ENCODE measurements around the gene TWNK.
"Not testable (repeated sequence)": the region's sequence is repeated elsewhere in the genome, so short reads cannot be mapped to it uniquely, and the experiment has no call there.

Gene TWNK

DNA sequence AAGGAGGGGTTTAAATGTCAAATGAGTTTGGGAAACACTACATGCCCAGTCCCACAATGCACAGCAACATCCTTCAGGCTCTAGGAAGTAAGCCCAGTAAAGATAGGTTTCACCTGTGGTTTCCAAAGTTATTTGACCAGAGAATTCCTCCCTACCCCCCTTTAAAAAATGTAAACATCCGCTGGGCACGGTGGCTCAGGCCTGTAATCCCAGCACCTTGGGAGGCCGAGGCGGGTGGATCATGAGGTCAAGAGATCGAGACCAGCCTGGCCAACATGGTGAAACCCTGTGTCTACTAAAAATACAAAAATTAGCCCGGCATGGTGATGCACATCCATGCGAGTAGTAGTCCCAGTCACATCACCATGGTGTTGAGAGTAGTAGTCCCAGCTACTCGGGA lies 11.9 kb upstream of the TWNK start:
- DNase-seq, result not testable (repeated sequence)

DNA sequence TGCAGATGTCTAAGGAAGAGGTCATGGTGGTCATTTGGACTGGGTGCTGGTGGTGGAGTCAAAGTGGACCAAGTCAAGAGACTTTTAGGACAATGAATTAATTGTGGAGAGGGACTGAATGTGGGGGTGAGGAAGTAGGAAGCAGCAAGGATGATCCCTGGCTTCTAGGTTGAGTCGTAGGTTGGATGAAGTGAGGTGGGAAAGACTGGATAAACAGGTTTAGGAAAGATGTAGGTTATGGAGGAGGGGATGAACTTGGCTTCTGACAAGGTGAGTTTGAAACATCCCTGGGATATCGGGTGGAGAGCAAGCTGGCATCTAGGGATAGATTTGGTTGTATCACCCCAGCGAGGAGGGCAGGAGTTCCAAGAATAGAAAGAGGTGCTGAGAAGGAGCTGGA lies 10.4 kb upstream of the TWNK start:
- no peak for DNase-seq

DNA sequence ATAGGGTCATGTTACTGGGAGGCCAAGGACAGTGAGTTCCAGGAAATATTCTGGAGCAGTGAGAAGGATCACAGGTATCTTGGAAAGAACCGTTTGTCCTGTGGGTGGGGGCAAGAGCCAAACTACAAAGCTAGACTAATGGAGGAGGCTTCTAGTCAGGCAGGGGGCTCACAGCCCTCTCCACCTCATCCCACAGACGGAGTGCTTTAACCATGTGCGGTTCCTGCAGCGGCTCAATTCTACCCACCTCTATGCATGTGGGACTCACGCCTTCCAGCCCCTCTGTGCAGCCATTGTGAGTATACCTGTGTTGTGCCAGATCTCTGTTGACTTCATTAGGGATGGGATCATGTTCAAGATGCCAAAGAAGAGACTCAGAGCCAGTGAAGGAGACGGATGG lies 9.9 kb upstream of the TWNK start:
- no peak for DNase-seq

DNA sequence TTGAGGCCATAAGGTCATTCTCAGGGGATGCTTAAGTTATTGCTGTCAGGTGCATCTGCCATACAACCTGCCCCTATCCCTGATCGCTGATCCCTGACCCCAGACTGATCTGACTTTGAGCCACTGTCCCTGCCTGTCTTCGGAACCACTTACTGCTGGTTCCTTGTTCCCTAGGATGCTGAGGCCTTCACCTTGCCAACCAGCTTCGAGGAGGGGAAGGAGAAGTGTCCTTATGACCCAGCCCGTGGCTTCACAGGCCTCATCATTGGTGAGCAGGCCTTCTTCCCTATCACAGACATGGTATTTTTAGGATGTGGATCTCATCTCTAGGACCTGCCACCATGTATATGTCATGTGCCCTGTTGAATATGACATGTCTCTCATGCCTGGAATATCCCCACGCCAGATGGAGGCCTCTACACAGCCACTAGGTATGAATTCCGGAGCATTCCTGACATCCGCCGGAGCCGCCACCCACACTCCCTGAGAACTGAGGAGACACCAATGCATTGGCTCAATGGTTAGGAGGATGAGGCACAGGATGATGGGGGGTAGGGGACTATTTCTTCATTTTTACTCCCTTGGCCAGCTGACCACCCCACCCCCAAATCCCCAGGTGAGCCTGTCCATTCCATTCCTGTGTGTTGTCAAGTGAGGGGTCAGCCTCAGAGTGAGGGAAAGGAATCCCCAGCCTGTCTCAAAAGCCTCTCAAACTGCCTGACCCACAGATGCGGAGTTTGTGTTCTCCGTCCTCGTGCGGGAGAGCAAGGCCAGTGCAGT lies 9.0 kb upstream of the TWNK start:
- no peak for DNase-seq

DNA sequence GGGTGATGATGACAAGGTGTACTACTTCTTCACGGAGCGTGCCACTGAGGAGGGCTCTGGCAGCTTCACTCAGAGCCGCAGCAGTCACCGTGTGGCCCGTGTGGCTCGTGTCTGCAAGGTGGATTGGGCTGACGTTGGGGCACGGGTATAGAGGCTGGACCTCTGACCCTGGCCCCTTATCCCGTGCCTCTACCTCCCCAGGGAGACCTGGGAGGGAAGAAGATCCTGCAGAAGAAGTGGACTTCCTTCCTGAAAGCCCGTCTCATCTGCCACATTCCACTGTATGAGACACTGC lies 8.5 kb upstream of the TWNK start:
- no peak for DNase-seq

DNA sequence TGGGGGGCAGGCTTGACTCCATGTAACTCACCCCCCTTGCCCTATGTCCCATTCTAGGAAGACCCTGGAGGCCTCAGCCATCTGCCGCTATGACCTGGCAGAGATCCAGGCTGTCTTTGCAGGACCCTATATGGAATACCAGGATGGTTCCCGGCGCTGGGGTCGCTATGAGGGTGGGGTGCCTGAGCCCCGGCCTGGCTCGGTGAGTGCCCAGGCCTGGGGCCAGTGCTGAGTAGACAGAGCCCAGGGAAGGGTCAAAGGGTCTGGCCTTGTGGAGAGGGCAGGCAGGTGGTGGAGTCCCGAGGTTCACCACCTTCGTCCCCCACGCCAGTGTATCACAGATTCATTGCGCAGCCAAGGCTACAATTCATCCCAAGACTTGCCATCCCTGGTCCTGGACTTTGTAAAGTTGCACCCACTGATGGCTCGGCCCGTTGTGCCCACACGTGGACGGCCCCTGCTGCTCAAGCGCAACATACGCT lies 7.5 kb upstream of the TWNK start:
- DNase-seq, result no peak

DNA sequence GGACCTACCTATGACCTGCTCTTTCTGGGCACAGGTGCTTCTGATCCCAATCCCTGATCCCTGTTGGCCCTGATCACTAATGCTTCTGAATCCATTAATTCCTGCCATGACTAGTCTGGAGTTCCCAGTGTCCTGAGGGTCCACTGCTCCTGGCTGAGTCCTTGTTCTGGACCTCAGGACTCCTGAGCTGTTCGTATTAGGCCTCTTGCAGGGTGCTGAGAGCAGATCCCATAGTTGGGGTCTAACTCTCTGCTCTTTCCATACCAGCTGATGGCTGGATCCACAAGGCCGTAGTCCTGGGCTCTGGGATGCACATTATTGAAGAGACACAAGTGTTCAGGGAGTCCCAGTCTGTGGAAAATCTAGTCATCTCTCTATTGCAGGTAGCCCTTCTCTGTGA lies 7.0 kb upstream of the TWNK start:
- DNase-seq, result no peak

DNA sequence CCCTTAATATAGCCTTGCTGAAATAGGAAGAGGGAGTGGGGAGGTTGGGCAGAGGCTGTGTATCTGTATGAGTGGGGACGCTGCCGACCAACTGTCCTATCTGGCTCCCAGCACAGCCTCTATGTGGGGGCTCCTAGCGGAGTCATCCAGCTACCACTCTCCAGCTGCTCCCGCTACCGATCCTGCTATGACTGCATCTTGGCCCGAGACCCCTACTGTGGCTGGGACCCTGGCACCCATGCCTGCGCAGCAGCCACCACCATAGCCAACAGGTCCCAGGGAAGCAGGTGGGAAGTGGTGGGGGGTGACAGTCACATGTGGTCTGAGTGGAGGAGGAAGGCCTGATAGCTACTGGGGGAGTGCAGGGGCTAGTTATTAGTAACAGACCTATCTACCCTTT lies 6.6 kb upstream of the TWNK start:
- DNase-seq, result no peak

DNA sequence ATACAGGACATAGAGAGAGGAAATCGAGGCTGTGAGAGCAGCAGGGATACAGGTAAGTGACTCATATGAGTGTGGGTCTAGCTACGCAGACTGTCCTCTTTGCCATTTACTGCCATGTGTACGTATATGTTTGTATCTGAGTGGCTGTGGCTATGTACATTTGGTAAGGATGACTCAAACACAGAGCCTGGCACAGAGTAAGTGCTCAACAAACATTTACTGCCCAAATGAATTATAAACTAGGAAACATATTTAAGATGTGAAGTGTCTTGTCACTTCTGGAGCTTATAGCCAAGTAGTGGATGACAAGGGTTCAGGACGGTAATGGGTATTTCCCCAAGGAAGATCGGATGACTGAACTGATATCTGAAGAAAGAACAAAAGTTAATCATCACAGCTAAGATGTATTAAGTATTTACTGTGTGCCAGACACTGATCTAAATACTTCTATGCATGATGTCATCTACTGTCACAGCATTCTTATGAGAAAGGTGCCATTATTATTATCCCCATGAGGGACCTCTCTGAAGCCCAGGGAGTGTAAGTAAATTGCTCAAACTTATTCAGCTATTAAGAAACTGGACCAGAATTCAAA lies 6.1 kb upstream of the TWNK start:
- no peak for DNase-seq

DNA sequence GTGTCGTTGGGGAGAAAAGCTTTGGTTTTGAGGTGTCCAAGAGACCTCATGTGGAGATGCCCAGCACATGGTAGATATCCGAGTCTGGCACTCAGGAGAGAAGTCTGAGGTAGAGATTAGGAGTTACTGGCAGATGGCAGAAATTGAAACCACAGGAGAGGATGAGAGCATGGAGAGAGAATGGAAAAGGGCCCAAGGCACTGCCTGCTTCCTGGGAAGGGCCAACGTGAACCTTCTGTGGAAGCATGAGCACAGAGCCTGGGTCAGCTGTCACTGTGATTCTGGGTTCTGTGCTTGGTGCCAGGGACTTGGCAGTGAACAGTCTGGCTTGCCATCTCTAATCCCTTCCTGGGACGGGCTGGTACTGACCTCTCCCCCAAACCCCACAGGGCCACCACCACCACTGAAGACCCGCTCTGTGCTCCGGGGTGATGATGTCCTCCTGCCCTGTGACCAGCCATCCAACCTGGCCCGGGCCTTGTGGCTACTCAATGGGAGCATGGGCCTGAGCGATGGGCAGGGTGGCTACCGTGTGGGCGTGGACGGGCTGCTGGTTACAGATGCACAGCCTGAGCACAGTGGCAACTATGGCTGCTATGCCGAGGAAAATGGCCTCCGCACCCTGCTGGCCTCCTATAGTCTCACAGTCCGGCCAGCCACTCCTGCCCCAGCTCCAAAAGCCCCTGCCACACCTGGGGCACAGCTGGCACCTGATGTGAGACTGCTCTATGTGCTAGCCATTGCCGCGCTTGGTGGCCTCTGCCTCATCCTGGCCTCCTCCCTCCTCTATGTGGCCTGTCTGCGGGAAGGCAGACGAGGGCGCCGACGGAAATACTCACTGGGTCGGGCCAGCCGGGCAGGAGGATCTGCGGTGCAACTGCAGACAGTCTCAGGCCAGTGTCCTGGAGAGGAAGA lies 4.2 kb upstream of the TWNK start:
- DNase-seq, result no peak

DNA sequence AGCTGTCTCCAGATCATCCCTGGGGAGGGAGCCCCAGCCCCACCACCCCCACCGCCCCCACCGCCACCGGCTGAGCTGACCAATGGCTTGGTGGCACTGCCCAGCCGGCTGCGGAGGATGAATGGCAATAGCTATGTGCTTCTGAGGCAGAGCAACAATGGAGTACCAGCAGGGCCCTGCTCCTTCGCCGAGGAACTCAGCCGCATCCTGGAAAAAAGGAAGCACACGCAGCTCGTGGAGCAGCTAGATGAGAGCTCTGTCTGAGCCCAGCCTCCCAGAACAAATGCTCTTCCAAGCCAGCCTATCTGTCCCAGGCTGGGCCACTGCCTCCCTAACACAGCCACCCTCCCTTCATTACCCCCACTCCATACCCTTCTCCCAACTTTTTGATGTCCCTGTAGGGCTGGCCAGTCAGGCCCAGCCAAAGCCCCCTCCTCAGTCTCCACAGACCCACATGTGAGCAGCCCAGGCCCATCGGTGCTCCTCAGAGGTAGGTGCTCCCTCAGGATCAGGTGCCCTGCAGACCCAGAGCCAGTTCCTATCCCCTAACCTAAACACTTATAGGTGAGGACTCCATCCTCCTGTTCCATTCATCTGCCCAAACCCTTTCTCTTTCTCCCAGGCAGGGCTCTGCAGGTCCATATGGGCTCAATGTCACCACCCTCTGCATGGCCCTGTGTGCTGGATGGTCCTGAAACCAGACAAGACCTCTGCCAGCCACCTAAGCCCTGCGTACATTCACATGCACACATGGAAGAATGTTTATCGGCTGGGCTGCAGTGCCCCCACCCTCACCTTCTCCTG lies 3.3 kb upstream of the TWNK start:
- DNase-seq, result no peak

DNA sequence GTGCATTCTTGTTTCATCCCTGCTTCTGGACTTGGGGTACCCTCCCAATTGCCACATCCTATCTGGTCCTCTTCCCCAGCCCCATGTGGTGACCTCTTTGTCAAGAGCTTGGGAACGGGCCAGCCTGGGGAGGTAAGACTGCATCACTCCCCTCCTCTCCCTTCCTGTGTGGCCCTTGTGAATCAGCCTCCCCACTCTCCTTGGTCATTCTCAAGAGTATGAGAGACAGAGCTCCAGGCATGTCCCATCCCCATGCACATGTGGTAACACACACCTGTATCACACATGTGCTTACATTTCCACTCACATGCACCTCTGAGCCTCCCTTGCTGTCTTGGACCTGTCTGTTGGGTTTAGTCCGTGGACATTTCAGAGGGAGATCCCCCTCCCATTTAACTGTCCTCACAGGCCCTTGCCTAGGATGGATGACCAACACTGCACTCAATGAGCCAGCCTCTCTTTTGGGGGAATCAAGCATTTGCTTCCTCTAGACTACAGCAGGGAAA lies 2.6 kb upstream of the TWNK start:
- DNase-seq, result peak; percentile 34

DNA sequence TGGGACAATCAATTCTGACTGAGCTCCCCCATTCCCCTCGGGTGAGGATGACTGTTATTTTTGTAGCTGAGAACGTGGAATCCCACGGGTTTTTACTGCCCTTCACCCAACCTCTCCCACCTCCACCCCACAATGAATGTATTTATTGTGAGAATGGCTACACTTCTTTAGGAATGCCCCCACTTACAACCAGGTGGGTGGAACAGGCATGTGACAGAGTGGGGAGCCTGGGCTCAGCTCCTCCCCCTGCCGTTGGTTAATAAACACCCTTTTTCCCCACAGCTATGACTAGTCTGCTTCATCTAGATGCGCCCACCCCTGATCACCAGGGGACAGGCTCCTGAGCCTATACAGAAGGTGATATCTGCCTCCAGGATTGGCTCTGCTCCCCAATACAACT lies 2.0 kb upstream of the TWNK start:
- DNase-seq, result no peak

DNA sequence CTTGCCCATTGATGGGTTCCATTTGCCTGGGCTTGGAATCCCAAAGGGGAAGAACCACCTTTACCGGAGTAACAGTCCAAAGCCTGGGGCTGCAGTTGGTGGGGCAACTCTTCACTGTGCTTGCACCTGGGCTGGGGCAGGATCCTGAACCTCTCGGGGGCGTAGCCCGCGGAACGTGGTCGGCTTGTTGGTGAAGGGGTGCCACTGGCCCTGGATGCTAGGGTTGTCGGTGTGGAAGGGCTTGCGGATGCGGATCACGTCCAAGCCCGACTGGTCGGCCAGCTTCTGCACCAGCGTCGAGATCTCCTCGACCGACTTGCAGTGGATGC lies 756 bp upstream of the TWNK start:
- DNase-seq, result no peak

DNA sequence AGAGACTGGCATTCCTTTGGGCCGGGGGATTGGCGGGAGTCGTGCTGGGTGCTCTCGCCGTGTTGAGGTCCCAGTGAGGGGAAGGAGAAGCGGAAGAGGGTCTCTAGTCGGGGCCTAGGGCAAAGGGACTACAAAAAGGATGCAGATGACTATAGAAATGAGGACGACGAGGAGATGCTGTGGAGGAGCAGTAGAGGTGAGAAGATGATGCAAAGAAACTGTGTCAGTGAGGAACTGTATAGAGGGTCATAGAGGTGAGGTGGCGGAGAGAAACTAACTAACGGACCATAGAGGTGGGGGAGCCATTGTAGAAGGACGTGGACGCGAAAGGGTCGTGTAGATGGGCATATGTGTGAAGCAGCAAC lies 324 bp downstream of the TWNK start:
- DNase-seq, result no peak

DNA sequence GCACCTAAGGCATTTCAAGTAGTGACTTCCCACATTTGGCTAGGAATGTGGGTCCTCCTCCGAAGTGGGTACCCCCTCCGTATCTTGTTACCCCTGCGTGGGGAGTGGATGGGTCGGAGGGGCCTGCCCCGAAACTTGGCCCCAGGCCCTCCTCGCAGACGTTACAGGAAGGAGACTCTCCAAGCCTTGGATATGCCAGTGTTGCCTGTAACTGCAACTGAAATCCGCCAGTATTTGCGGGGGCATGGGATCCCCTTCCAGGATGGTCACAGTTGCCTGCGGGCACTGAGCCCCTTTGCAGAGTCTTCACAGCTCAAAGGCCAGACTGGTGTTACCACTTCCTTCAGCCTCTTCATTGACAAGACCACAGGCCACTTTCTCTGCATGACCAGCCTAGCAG lies 823 bp downstream of the TWNK start:
- no peak for DNase-seq

DNA sequence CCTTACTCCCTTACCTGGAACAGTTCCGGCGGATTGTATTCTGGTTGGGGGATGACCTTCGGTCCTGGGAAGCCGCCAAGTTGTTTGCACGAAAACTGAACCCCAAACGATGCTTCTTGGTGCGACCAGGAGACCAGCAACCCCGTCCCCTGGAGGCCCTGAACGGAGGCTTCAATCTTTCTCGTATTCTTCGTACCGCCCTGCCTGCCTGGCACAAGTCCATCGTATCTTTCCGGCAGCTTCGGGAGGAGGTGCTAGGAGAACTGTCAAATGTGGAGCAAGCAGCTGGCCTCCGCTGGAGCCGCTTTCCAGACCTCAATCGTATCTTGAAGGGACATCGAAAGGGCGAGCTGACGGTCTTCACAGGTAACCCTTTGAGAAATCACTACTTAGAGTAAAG lies 1.7 kb downstream of the TWNK start:
- DNase-seq, result no peak

DNA sequence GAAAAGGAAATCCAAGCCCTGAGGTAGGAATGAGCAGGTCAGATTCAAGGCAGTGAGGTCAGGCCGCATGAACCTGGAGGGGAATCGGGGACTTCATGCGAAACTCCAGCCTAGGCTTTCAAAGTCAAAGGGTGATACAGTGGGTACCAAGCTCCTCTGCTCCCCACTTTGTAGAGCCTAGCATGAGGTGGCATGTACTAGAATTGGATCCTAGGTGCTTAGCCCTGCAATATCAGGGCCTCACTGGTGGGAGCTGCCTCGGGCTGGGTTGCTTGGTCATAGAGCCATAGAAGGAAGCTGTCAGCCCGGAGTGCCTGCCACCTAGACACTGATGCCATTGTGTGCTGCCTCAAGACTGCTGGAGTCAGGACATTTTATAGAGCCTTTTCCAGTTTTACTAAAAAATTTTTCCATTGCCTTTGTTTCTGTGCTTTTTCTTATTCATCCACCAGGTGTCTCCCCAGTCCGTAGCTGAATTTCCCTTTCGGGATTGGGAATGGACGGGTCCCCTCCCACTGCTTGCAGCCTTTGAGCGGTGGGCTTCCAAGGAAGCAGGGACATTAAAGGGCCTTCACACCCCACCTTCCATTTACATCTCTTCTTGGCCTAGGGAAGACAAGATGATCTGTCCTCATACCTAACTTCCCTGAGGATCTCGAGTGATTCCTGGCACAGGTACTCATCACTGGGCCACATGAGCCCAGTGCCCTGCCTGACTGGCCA lies 6.8 kb downstream of the TWNK start:
- DNase-seq, result no peak

DNA sequence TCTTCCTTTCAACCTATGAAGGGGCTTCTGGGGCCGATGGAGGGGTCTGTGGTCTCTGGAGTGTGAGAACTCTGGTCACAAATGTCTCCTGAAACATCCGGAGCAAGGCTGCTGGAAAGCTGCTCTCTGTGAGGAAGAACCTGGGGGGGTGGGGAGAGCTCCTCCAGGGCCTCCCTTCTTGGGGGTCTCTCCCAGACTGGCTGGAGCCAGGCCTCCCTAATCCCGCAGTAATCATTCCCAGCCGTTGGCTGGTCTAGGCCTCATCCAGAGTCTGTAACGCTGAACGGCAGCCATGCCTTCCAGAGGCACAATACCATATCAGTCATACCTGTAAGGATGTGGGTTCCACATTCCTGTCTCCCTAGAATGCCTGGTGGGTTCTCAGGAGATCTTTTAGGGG lies 7.8 kb downstream of the TWNK start:
- DNase-seq, result no peak

DNA sequence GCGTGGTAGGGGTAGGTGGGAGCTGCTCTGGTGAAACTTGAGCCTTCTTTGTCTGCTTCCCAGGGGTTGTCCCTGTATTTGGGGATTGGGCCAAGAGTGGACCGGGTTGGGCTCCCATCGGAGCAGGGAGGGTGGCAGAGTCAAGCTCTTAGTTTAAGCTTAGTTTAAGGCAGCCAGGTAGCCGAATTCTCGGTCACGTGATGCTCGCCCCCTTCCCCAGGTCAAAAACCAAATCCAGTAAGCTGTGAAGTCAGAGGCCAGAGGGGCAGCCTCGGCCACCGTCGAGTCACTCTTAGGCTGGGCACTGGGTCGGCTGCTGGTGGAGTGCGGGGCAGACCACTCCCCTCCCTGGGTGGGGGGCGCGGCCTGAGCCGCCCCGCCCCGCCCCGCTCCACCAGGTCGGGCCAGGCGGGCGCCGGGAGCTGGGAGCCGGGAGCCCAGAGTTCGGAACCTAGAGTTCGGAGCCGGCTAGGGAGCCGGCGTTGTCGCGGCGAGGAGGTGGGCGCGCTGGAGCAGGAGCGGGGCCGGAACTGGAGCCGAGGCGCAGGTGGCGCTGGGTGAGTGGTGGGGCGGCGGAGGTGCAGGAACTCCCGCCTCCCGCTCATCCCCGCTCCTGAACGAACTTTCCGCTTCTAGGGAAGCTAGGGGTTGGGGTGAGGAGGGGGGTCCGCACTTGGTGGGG lies 9.5 kb downstream of the TWNK start:
- peak; percentile 60 for DNase-seq

DNA sequence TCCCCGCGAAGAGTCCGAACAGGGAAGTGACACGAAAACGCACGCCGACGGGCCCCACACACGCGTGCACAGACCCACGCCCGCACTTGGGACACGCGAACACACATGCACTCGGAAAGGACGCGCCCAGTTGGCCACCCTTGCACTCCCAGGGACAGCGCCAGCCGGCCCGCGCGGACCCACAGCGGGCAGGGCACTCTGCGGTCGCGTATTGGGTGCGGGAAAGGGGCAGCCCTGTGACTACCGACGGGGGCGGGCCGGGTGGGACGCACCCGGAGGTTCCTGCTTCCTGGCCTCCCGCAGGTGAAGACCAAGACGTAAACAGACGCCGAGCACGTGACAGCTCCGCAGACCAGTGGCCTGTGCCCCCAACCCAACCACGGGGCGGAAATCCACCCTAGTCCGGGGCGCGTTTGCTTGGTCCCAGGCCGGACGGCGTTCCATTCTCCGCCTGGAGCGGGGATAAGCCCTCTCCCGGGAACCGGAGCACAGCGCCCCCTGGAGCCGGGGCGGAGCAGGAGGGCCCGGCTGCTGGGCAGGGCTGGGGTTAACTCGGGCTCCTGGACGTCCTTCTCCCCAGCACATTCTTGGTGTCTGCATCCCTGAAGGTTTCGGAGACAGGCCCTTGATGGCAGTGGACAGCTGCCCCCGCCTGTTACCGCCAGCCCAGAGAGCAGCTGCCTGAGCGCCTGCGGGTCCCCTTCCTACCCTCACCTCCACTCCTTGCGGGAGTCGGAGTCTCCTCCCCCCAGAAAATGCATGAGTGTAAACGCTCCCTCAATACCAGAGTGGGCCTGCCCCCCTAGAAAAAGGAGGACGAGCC lies 10.2 kb downstream of the TWNK start:
- no peak for DNase-seq
